Right atrium auricular region (tissue), 2 donors: ENCODE measurements around the gene GSAP. TPM values are rescaled to one million over a fixed set of nuclear protein-coding genes. Genes with fewer than 3 reads are reported as not detected.

ENCODE experiments used
- DNase-seq: peaks from one replicate; pipeline ENCODE4 v3.0.0-alpha.2; 2019; ENCODE audit warnings: low spot score
- H3K27ac ChIP-seq, 2 donors: fragments of 200-600 bp; sonication (generic); 1 replicate in 1 of 2; 2 replicates in 1 of 2; pipeline ENCODE4 v1.5.1; 2016 to 2019
- H3K27me3 ChIP-seq, 2 donors: fragments of 200-600 bp; sonication (generic); one replicate each; pipeline versions ENCODE4 v1.5.1 to v1.6.0; 2017 to 2019
- H3K36me3 ChIP-seq: fragments of 200-600 bp; sonication (generic); one replicate; pipeline ENCODE4 v1.5.1; 2016
- H3K4me1 ChIP-seq, 2 donors: fragments of 200-600 bp; sonication (generic); one replicate each; pipeline versions ENCODE4 v1.5.1 to v1.6.0; 2017 to 2019
- H3K4me3 ChIP-seq, 2 donors: fragments of 200-600 bp; sonication (generic); 1 replicate in 1 of 2; 2 replicates in 1 of 2; pipeline ENCODE4 v1.5.1; 2017 to 2019; ENCODE audit warnings: mild to moderate bottlenecking in 1 of 2, moderate library complexity in 1 of 2
- H3K9me3 ChIP-seq, 2 donors: fragments of 200-600 bp; sonication (generic); one replicate each; pipeline ENCODE4 v1.5.1; 2019
- CTCF ChIP-seq, 2 donors: fragments of 200-600 bp; sonication (generic); IDR thresholded peaks; one replicate each; pipeline ENCODE4 v1.5.1; 2019; ENCODE audit warnings: antibody characterized with exemption in 2 of 2
- total RNA-seq, 2 donors: library from RNA; depleted of rRNA; stranded (reverse); fragments of >200 nt; gene quantifications; one replicate each; pipeline ENCODE4 v1.1.0, GENCODE V29; 2016

Gene GSAP
- total RNA-seq, 2 donors from 2014 or later = 6.4 to 13.5 TPM

- Histone ChIP-seq H3K27me3 (no peaks in the 10 kb centered on the region), H3K4me1 (peaks cover 0 to 29% of the 10 kb centered on the region in 2 donors), H3K36me3 (no peaks in the 10 kb centered on the region), H3K9me3 (no peaks in the 10 kb centered on the region), H3K27ac (no peak overlapping the region), H3K4me3 (no peak overlapping the region)
- no peak for DNase-seq
- TF ChIP-seq CTCF (IDR thresholded peaks at IDR 0.05) = no peak
These were observed 10.4 kb upstream of the GSAP start for GRCh38 chr7:77426521-77427051.

- Histone ChIP-seq H3K27ac (no peak overlapping the region), H3K36me3 (no peaks in the 10 kb centered on the region), H3K4me3 (no peak overlapping the region), H3K9me3 (no peaks in the 10 kb centered on the region), H3K27me3 (no peaks in the 10 kb centered on the region), H3K4me1 (peaks cover 0 to 29% of the 10 kb centered on the region in 2 donors)
- no peak for DNase-seq
- TF ChIP-seq CTCF (IDR thresholded peaks at IDR 0.05) = no peak
These were observed 9.9 kb upstream of the GSAP start for GRCh38 chr7:77426052-77426404.

GRCh38 chr7:77425101-77426051, 9.2 kb upstream of the GSAP start:
- DNase-seq = no peak
- Histone ChIP-seq H3K36me3 (no peaks in the 10 kb centered on the region), H3K4me3 (no peak overlapping the region), H3K4me1 (peaks cover 0 to 29% of the 10 kb centered on the region in 2 donors), H3K27me3 (no peaks in the 10 kb centered on the region), H3K9me3 (no peaks in the 10 kb centered on the region), H3K27ac (no peak overlapping the region)
- TF ChIP-seq CTCF (IDR thresholded peaks at IDR 0.05) = no peak

- no peaks in the 10 kb centered on the region for H3K9me3 ChIP-seq
- H3K36me3 ChIP-seq = no peaks in the 10 kb centered on the region
- no peaks in the 10 kb centered on the region for H3K27me3 ChIP-seq
- peaks cover 0 to 12% of the 10 kb centered on the region in 2 donors for H3K4me1 ChIP-seq
- no peak for TF ChIP-seq CTCF (IDR thresholded peaks at IDR 0.05)
- H3K4me3 ChIP-seq = no peak overlapping the region
- DNase-seq = no peak
- no peak overlapping the region for H3K27ac ChIP-seq
These were observed 6.4 kb upstream of the GSAP start for GRCh38 chr7:77422500-77422899.

- H3K27ac ChIP-seq = no peak overlapping the region
- no peak for TF ChIP-seq CTCF (IDR thresholded peaks at IDR 0.05)
- no peaks in the 10 kb centered on the region for H3K36me3 ChIP-seq
- H3K9me3 ChIP-seq = no peaks in the 10 kb centered on the region
- no peak for DNase-seq
- H3K4me1 ChIP-seq = no peaks in the 10 kb centered on the region
- H3K4me3 ChIP-seq = no peak overlapping the region
- H3K27me3 ChIP-seq = no peaks in the 10 kb centered on the region
These were observed 5.0 kb upstream of the GSAP start for GRCh38 chr7:77420986-77421672.
